Glutamatergic neuron (in vitro differentiated cells): ENCODE measurements around the gene PRMT2. TPM values are rescaled to one million over a fixed set of nuclear protein-coding genes. Genes with fewer than 3 reads are reported as not detected.
"Not testable (repeated sequence)": the region's sequence is repeated elsewhere in the genome, so short reads cannot be mapped to it uniquely, and the experiment has no call there.

ENCODE experiments used
- DNase-seq: peaks from one replicate; pipeline ENCODE4 v3.0.0; 2022
- H3K27ac Mint-ChIP-seq: one replicate; pipeline ENCODE4 v1.8.0; 2020; ENCODE audit warnings: mild to moderate bottlenecking, mixed read lengths, inconsistent platforms; ENCODE audit not compliant: unreplicated experiment
- H3K27me3 Mint-ChIP-seq: one replicate; pipeline ENCODE4 v1.8.0; 2020; ENCODE audit warnings: mild to moderate bottlenecking, moderate library complexity, mixed read lengths, inconsistent platforms; ENCODE audit not compliant: unreplicated experiment
- H3K36me3 Mint-ChIP-seq: one replicate; pipeline ENCODE4 v1.8.0; 2020; ENCODE audit warnings: mild to moderate bottlenecking, mixed read lengths, inconsistent platforms; ENCODE audit not compliant: unreplicated experiment
- H3K4me1 Mint-ChIP-seq: one replicate; pipeline ENCODE4 v1.8.0; 2020; ENCODE audit warnings: mild to moderate bottlenecking, low read depth, mixed read lengths, inconsistent platforms; ENCODE audit not compliant: unreplicated experiment
- H3K4me3 Mint-ChIP-seq: one replicate; pipeline ENCODE4 v1.8.0; 2020; ENCODE audit warnings: mild to moderate bottlenecking, mixed read lengths, inconsistent platforms; ENCODE audit not compliant: unreplicated experiment
- H3K9me3 Mint-ChIP-seq: one replicate; pipeline ENCODE4 v1.8.0; 2020; ENCODE audit warnings: mild to moderate bottlenecking, moderate library complexity, mixed read lengths, inconsistent platforms; ENCODE audit not compliant: unreplicated experiment
- total RNA-seq: library from RNA; stranded (reverse); fragmentation: NEBNext Ultra II Directional; extraction: Animal tissue kit (Norgen Biotek cat#: 25700); gene quantifications from one replicate; pipeline ENCODE4 v1.2.1, GENCODE V29; 2021; ENCODE audit not compliant: unreplicated experiment
- TF ChIP-seq, protein P1 (sequence below): fragments of 200-600 bp; sonication (generic); IDR thresholded peaks from one replicate; pipeline ENCODE4 v1.5.0; 2021; ENCODE audit not compliant: partially characterized antibody, unreplicated experiment

Gene PRMT2
- total RNA-seq, 1 donor from 2014 or later, result 124 TPM

DNA sequence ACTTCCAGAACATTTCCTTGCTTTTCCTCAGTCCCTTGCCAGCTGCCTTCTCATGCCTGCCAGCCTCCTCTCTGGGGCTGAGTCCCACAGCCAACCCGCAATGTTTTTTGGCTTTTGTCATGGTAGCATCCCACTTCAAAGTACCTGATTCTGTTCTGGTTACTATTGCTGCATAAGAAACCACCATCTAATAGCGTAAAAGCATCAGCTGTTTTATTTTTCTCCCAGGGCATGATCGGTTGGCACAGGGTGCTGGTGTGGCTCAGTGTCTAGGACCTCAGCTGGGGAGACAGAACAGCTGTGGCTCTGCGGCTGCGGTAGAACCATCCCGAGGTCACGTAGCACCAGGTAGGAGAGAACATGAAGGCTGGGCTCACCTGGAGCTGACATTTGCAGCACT, 8.9 kb upstream of the PRMT2 start:
- TF ChIP-seq, protein P1, sequence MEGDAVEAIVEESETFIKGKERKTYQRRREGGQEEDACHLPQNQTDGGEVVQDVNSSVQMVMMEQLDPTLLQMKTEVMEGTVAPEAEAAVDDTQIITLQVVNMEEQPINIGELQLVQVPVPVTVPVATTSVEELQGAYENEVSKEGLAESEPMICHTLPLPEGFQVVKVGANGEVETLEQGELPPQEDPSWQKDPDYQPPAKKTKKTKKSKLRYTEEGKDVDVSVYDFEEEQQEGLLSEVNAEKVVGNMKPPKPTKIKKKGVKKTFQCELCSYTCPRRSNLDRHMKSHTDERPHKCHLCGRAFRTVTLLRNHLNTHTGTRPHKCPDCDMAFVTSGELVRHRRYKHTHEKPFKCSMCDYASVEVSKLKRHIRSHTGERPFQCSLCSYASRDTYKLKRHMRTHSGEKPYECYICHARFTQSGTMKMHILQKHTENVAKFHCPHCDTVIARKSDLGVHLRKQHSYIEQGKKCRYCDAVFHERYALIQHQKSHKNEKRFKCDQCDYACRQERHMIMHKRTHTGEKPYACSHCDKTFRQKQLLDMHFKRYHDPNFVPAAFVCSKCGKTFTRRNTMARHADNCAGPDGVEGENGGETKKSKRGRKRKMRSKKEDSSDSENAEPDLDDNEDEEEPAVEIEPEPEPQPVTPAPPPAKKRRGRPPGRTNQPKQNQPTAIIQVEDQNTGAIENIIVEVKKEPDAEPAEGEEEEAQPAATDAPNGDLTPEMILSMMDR, result no peak
- H3K4me3 Mint-ChIP-seq, result no peak overlapping the region
- no peak overlapping the region for H3K27ac Mint-ChIP-seq
- peaks cover 5% of the 10 kb centered on the region for H3K27me3 Mint-ChIP-seq
- H3K4me1 Mint-ChIP-seq, result no peaks in the 10 kb centered on the region
- H3K9me3 Mint-ChIP-seq, result peaks cover 4% of the 10 kb centered on the region
- no peak for DNase-seq
- H3K36me3 Mint-ChIP-seq, result peaks cover 8% of the 10 kb centered on the region

DNA sequence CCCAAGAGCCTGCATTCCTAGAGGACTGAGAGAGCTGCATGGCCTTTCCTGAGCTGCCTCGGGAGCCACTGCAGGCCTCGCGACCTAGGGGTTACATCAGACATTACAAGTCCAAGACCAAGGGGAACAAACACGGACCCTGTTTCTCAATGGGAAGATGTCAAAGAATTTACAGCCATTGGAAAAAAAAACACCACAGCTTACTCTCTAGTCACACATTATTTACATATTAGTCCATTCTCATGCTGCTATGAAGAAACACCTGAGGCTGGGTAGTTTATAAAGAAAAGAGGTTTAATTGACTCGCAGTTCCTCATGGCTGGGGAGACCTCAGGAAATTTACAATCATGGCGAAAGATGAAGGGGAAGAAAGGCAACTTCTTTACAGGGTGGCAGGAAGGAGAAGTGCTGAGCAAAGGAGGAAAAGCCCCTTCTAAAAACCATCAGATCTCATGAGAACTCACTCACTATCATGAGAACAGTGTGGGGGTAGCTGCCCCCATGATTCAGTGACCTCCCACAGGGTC, 8.4 kb upstream of the PRMT2 start:
- peaks cover 5% of the 10 kb centered on the region for H3K27me3 Mint-ChIP-seq
- H3K4me1 Mint-ChIP-seq, result no peaks in the 10 kb centered on the region
- peaks cover 9% of the 10 kb centered on the region for H3K36me3 Mint-ChIP-seq
- H3K4me3 Mint-ChIP-seq, result no peak overlapping the region
- TF ChIP-seq, protein P1, result no peak
- H3K9me3 Mint-ChIP-seq, result peaks cover 4% of the 10 kb centered on the region
- H3K27ac Mint-ChIP-seq, result no peak overlapping the region
- no peak for DNase-seq

DNA sequence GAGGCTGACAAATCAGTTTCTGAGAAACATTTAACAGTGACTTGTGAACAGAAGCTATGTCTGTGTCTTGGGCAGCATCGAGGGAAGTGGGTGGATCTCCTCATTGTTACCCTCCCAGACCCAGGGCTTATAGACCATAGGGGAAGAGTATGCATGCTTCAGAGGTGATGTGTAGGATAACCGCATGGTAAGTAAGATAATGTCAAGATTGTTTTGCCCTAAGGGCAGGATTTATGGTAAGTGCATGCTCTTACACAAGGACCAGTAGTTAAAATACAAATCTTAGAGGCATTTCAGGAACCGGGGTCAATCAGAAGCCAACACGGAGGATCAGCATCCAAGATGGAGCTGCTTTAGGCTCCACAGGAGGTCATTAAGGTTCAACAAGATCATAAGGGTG, 7.7 kb upstream of the PRMT2 start:
- Mint-ChIP-seq H3K9me3 (peaks cover 4% of the 10 kb centered on the region), H3K27ac (no peak overlapping the region), H3K36me3 (peaks cover 9% of the 10 kb centered on the region), H3K4me1 (no peaks in the 10 kb centered on the region), H3K27me3 (peaks cover 5% of the 10 kb centered on the region), H3K4me3 (no peak overlapping the region)
- TF ChIP-seq, protein P1, result no peak
- DNase-seq, result no peak

DNA sequence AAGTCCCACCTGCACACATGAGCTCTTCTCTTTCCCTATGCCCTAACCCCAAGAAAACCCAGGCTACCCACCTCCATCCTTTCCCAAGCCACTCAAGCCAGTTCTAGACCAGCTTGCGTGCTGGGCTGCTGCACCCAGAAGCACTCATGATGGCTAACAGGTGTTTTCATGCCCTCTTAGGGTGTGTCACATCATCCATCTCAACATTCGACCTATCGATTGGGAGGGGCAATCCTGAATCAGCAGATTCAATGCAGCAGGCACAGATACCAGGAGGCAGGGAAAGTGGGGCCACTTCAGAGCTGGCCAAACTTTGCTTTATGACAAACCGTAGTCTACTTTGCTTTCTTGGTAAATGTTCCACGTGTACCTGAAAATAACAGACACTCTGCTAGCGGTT, 6.6 kb upstream of the PRMT2 start:
- Mint-ChIP-seq H3K4me1 (peaks cover 1% of the 10 kb centered on the region), H3K27me3 (peaks cover 5% of the 10 kb centered on the region), H3K4me3 (no peak overlapping the region), H3K9me3 (peaks cover 4% of the 10 kb centered on the region), H3K36me3 (peaks cover 9% of the 10 kb centered on the region), H3K27ac (no peak overlapping the region)
- DNase-seq, result no peak
- TF ChIP-seq, protein P1, result no peak

DNA sequence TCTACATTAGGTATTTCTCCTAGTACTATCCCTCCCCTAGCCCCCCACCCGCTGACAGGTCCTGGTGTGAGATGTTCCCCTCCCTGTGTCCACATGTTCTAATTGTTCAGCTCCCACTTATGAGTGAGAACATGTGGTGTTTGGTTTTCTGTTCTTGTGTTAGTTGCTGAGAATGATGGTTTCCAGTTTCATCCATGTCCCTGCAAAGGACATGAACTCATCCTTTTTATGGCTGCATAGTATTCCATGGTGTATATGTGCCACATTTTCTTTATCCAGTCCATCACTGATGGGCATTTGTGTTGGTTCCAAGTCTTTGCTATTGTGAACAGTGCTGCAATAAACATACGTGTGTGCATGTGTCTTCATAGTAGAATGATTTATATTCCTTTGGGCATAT, 4.6 kb upstream of the PRMT2 start:
- H3K27ac Mint-ChIP-seq, H3K36me3 Mint-ChIP-seq, H3K4me1 Mint-ChIP-seq, H3K27me3 Mint-ChIP-seq, H3K4me3 Mint-ChIP-seq, DNase-seq: not testable (repeated sequence)
- H3K9me3 Mint-ChIP-seq, result peaks cover 11% of the 10 kb centered on the region

DNA sequence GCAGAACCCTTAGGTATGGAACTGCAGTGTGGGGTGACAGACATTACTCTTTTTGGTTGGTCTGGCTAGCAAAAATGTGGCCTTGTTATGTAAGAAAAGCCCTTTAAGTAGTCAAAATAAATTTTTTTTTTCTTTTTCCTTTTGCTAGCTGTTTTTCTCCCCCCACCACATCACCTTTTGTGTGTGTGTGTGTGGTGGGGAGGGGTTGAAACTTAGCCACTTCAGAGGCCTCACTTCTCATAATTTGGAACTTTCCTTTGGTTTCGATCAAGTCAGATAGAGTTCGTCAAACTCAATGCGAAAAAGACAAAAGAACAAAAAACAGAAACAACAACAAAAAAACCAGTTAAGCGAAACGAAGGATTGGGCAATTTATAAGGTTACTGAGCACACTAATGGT, 1.9 kb upstream of the PRMT2 start:
- no peak for DNase-seq
- Mint-ChIP-seq H3K27ac (no peak overlapping the region), H3K9me3 (peaks cover 9% of the 10 kb centered on the region), H3K4me1 (peaks cover 15% of the 10 kb centered on the region), H3K27me3 (peaks cover 2% of the 10 kb centered on the region), H3K4me3 (no peak overlapping the region), H3K36me3 (peaks cover 4% of the 10 kb centered on the region)
- TF ChIP-seq, protein P1, result no peak
